ENCODE results near the gene EPM2A. TPM values are rescaled to one million over a fixed set of nuclear protein-coding genes. Genes with fewer than 3 reads are reported as not detected.

Gene EPM2A
- total RNA-seq, 1 experiment from 2014 or later, result 2.5 TPM

DNA sequence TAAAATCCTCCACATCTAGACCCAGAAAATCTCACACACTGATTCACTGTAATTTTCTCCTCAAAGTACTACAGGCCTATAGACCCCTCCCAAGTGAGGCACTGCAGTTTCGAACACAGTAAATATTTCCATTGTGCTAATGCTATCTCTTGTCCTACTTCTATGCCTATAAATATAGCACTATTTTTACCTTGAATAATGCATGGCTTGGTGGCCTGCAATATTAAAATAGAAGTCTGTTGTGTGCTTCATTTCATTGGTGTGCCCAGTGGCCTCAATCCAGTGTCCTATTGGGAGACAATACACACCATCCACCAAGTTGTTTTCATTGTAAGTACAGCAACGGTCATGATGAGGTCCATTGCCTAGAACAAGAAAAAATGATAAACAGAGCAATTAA is 49.4 kb downstream of the EPM2A start:
- no peaks in the 10 kb centered on the region for H3K9me3 Mint-ChIP-seq (ENCODE audit: low read depth, unreplicated experiment)
- H3K4me3 Mint-ChIP-seq (ENCODE audit: low read depth, unreplicated experiment), result no peak overlapping the region
- no peaks in the 10 kb centered on the region for H3K36me3 Mint-ChIP-seq (ENCODE audit: insufficient read depth, unreplicated experiment)
- no TSS peak for BruUV-seq (replicated peaks)
- H3K4me1 Mint-ChIP-seq (ENCODE audit: low read depth, unreplicated experiment), result peaks cover 15% of the 10 kb centered on the region
- CTCF ChIA-PET, result no interaction called here
- intact Hi-C loops (cut with micrococcal nuclease; ENCODE audit: unreplicated experiment), result no loop called here
- no peaks in the 10 kb centered on the region for H3K27me3 Mint-ChIP-seq (ENCODE audit: unreplicated experiment)
- TF ChIP-seq, protein P1, sequence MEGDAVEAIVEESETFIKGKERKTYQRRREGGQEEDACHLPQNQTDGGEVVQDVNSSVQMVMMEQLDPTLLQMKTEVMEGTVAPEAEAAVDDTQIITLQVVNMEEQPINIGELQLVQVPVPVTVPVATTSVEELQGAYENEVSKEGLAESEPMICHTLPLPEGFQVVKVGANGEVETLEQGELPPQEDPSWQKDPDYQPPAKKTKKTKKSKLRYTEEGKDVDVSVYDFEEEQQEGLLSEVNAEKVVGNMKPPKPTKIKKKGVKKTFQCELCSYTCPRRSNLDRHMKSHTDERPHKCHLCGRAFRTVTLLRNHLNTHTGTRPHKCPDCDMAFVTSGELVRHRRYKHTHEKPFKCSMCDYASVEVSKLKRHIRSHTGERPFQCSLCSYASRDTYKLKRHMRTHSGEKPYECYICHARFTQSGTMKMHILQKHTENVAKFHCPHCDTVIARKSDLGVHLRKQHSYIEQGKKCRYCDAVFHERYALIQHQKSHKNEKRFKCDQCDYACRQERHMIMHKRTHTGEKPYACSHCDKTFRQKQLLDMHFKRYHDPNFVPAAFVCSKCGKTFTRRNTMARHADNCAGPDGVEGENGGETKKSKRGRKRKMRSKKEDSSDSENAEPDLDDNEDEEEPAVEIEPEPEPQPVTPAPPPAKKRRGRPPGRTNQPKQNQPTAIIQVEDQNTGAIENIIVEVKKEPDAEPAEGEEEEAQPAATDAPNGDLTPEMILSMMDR (IDR thresholded peaks at IDR 0.05; ENCODE audit: unreplicated experiment), result no peak
- H3K27ac Mint-ChIP-seq (ENCODE audit: unreplicated experiment), result no peak overlapping the region
- DNase-seq, result no peak

DNA sequence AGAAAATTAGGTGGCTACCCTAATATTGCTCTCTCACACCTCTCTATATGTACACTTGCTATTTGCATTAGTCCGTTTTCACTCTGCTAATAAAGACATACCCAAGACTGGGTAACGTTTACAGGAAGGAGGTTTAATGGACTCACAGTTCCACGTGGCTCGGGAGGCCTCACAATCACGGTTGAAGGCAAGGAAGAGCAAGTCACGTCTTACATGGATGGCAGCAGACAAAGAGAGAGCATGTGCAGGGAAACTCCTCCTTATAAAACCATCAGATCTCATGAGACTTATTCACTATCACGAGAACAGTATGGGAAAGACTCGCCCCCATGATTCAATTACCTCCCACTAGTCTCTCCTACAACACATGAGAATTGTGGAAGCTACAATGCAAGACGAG is 53.4 kb downstream of the EPM2A start:
- Mint-ChIP-seq H3K27ac (ENCODE audit: unreplicated experiment) (no peak overlapping the region), H3K4me3 (ENCODE audit: low read depth, unreplicated experiment) (no peak overlapping the region), H3K4me1 (ENCODE audit: low read depth, unreplicated experiment) (no peaks in the 10 kb centered on the region), H3K9me3 (ENCODE audit: low read depth, unreplicated experiment) (peaks cover 4% of the 10 kb centered on the region), H3K36me3 (ENCODE audit: insufficient read depth, unreplicated experiment) (no peaks in the 10 kb centered on the region), H3K27me3 (ENCODE audit: unreplicated experiment) (no peaks in the 10 kb centered on the region)
- TF ChIP-seq, protein P1 (IDR thresholded peaks at IDR 0.05; ENCODE audit: unreplicated experiment), result no peak
- intact Hi-C loops (cut with micrococcal nuclease; ENCODE audit: unreplicated experiment), result no loop called here
- DNase-seq, result no peak
- CTCF ChIA-PET, result no interaction called here
- BruUV-seq (replicated peaks), result no TSS peak

DNA sequence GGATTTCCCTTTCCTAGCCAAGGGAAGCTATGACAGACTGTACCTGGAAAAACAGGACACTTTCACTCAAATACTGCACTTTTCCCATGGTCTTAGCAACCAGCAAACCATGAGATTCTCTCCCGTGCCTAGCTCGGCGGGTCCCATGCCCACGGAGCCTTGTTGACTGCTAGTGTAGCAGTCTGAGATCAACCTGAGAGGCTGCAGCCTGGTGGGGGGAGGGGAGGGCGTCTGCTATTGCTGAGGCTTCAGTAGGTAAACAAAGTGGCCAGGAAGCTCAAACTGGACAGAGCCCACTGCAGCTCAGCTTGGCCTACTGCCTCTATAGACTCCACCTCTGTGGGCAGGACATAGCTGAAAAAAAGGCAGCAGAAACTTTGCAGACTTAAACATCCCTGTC is 61.8 kb downstream of the EPM2A start:
- Mint-ChIP-seq H3K27me3 (ENCODE audit: unreplicated experiment) (no peaks in the 10 kb centered on the region), H3K4me1 (ENCODE audit: low read depth, unreplicated experiment) (peaks cover 7% of the 10 kb centered on the region), H3K27ac (ENCODE audit: unreplicated experiment) (no peak overlapping the region), H3K4me3 (ENCODE audit: low read depth, unreplicated experiment) (no peak overlapping the region), H3K36me3 (ENCODE audit: insufficient read depth, unreplicated experiment) (no peaks in the 10 kb centered on the region), H3K9me3 (ENCODE audit: low read depth, unreplicated experiment) (peaks cover 3% of the 10 kb centered on the region)
- intact Hi-C loops (cut with micrococcal nuclease; ENCODE audit: unreplicated experiment), result no loop called here
- no TSS peak for BruUV-seq (replicated peaks)
- CTCF ChIA-PET, result no interaction called here
- TF ChIP-seq, protein P1 (IDR thresholded peaks at IDR 0.05; ENCODE audit: unreplicated experiment), result no peak
- DNase-seq, result no peak

DNA sequence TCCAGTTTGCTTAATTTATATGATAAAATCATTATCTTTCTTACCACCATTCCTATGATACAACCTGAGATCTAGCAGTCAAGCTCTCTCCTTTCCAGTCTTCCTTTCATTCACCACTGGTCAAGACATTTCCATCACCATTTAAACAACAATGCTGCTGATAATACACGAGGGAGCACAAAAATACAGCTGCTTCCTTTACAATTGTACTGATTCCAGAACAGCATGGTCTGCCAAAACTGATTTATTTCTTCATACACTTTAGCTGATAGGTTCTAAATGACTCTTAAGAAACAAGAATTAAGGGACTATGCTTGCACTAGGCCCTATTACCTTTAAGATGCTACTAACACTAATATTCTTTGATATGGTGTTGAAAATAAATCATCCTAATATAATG is 65.0 kb downstream of the EPM2A start:
- H3K27ac Mint-ChIP-seq (ENCODE audit: unreplicated experiment), result no peak overlapping the region
- DNase-seq, result no peak
- H3K9me3 Mint-ChIP-seq (ENCODE audit: low read depth, unreplicated experiment), result no peaks in the 10 kb centered on the region
- CTCF ChIA-PET, result no interaction called here
- TF ChIP-seq, protein P1 (IDR thresholded peaks at IDR 0.05; ENCODE audit: unreplicated experiment), result no peak
- intact Hi-C loops (cut with micrococcal nuclease; ENCODE audit: unreplicated experiment), result no loop called here
- H3K36me3 Mint-ChIP-seq (ENCODE audit: insufficient read depth, unreplicated experiment), result no peaks in the 10 kb centered on the region
- BruUV-seq (replicated peaks), result no TSS peak
- H3K27me3 Mint-ChIP-seq (ENCODE audit: unreplicated experiment), result no peaks in the 10 kb centered on the region
- H3K4me1 Mint-ChIP-seq (ENCODE audit: low read depth, unreplicated experiment), result peaks cover 7% of the 10 kb centered on the region
- H3K4me3 Mint-ChIP-seq (ENCODE audit: low read depth, unreplicated experiment), result no peak overlapping the region

DNA sequence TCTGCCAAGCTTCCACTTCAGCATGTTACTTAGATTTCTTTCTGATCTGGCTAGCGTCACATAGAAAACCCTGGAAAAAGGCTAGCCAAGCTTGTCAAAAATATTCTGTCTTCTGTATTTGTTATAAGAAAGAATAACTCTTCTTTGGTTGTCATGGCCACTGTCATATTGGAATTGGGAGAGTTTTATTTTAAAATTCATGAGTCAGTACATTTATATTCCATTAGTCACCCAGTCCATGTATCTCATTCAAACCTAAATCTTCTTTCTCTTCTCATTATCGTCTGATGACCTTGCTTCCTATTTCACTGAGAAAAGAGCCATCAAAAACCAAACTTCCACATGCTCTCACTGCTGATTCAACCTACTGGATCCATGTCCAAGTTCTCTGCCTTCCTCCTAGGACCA is 65.7 kb downstream of the EPM2A start:
- Mint-ChIP-seq H3K27me3 (ENCODE audit: unreplicated experiment) (no peaks in the 10 kb centered on the region), H3K4me3 (ENCODE audit: low read depth, unreplicated experiment) (no peak overlapping the region), H3K9me3 (ENCODE audit: low read depth, unreplicated experiment) (no peaks in the 10 kb centered on the region), H3K4me1 (ENCODE audit: low read depth, unreplicated experiment) (peaks cover 7% of the 10 kb centered on the region), H3K27ac (ENCODE audit: unreplicated experiment) (no peak overlapping the region), H3K36me3 (ENCODE audit: insufficient read depth, unreplicated experiment) (no peaks in the 10 kb centered on the region)
- no TSS peak for BruUV-seq (replicated peaks)
- TF ChIP-seq, protein P1 (IDR thresholded peaks at IDR 0.05; ENCODE audit: unreplicated experiment), result no peak
- DNase-seq, result no peak
- CTCF ChIA-PET, result no interaction called here
- intact Hi-C loops (cut with micrococcal nuclease; ENCODE audit: unreplicated experiment), result no loop called here
